Lower leg skin (tissue), 4 donors: ENCODE measurements around the gene FRMD1. TPM values are rescaled to one million over a fixed set of nuclear protein-coding genes. Genes with fewer than 3 reads are reported as not detected.

ENCODE experiments used
- DNase-seq, 2 donors: peaks; one replicate each; pipeline ENCODE4 v3.0.0-alpha.2; 2019; ENCODE audit warnings: low spot score in 2 of 2
- H3K4me3 ChIP-seq: fragments of 200-600 bp; sonication (generic); 2 replicates; pipeline ENCODE4 v1.5.1; 2017; ENCODE audit warnings: mild to moderate bottlenecking, low read depth; ENCODE audit not compliant: poor library complexity, severe bottlenecking
- CTCF ChIP-seq, 3 donors: fragments of 450-650 bp; IDR thresholded peaks; one replicate each; pipeline ENCODE4 v1.5.1; 2016; ENCODE audit warnings: antibody characterized with exemption in 3 of 3, mild to moderate bottlenecking in 3 of 3, moderate library complexity in 2 of 3
- POLR2A ChIP-seq, 2 donors: fragments of 450-650 bp; IDR thresholded peaks; one replicate each; pipeline ENCODE4 v1.6.1; 2016 to 2017; ENCODE audit warnings: antibody characterized with exemption in 2 of 2, mild to moderate bottlenecking in 1 of 2, moderate library complexity in 1 of 2
- WGBS, 2 donors: methylation state at CpG; one replicate each; pipeline ENCODE4 v1.1.5; 2018; 5-methylcytosine and 5-hydroxymethylcytosine counted together
- intact Hi-C: fragments of 100-400 bp; cut with DNase I; formaldehyde crosslinking; loops from one replicate; pipeline ENCODE4 v1.15.0; 2023; ENCODE audit warnings: low total_unique reads
- total RNA-seq, 4 donors: library from RNA; depleted of rRNA; stranded (reverse); fragments of >200 nt; gene quantifications; one replicate each; pipeline ENCODE4 v1.1.0, GENCODE V29; 2016

FRMD1 gene
- total RNA-seq, 4 donors from 2014 or later, result 0.32 to 1.2 (median 0.72) TPM

GRCh38 chr6:168058691-168059551, 20.1 kb downstream of the FRMD1 start:
- TF ChIP-seq CTCF (IDR thresholded peaks at IDR 0.05) (no peak), POLR2A (IDR thresholded peaks at IDR 0.05) (no peak)
- WGBS, 2 donors, result 90 to 93% methylated on average over 26 to 30 of the region's 30 CpGs
- intact Hi-C loops, result no loop called here
- no peak overlapping the region for H3K4me3 ChIP-seq
- no peak for DNase-seq

- TF ChIP-seq POLR2A (IDR thresholded peaks at IDR 0.05) (no peak), CTCF (IDR thresholded peaks at IDR 0.05) (no peak)
- DNase-seq, result no peak
- intact Hi-C loops, result no loop called here
Measured at GRCh38 chr6:168057836-168058235, 21.2 kb downstream of the FRMD1 start.

GRCh38 chr6:168056892-168057527, 22.0 kb downstream of the FRMD1 start:
- WGBS, 2 donors, result 80 to 81% methylated on average over 23 to 24 of the region's 24 CpGs
- no peak for TF ChIP-seq CTCF (IDR thresholded peaks at IDR 0.05)
- no peak for TF ChIP-seq POLR2A (IDR thresholded peaks at IDR 0.05)
- intact Hi-C loops, result no loop called here
- no peak for DNase-seq
- H3K4me3 ChIP-seq, result no peak overlapping the region

More at GRCh38 chr6:168057836-168058235, 21.2 kb downstream of the FRMD1 start:
- 63 to 66% methylated on average over 14 of the region's 14 CpGs for WGBS, 2 donors
- no peak overlapping the region for H3K4me3 ChIP-seq

- no peak for DNase-seq
- no peak overlapping the region for H3K4me3 ChIP-seq
- TF ChIP-seq POLR2A (IDR thresholded peaks at IDR 0.05), result no peak
- no peak for TF ChIP-seq CTCF (IDR thresholded peaks at IDR 0.05)
- intact Hi-C loops, result no loop called here
- 93 to 94% methylated on average over 18 to 20 of the region's 22 CpGs for WGBS, 2 donors
Measured at GRCh38 chr6:168055696-168056489, 23.1 kb downstream of the FRMD1 start.

GRCh38 chr6:168054765-168055560, 24.0 kb downstream of the FRMD1 start:
- no peak for TF ChIP-seq POLR2A (IDR thresholded peaks at IDR 0.05)
- TF ChIP-seq CTCF (IDR thresholded peaks at IDR 0.05), result no peak
- intact Hi-C loops, result no loop called here
- WGBS, 2 donors, result 72 to 87% methylated on average over 18 of the region's 18 CpGs
- no peak overlapping the region for H3K4me3 ChIP-seq
- no peak for DNase-seq
